Thyroid gland (tissue), 4 donors: ENCODE data around the gene C2CD2. TPM values are rescaled to one million over a fixed set of nuclear protein-coding genes. Genes with fewer than 3 reads are reported as not detected.

Source experiments
- DNase-seq, 2 donors: peaks; one replicate each; pipeline ENCODE4 v3.0.0-alpha.2; 2019
- H3K27ac ChIP-seq, 3 donors: fragments of 200-600 bp; sonication (generic); 1 replicate in 2 of 3; 2 replicates in 1 of 3; pipeline ENCODE4 v1.5.1; 2016 to 2019; ENCODE audit warnings: mild to moderate bottlenecking in 1 of 3, moderate library complexity in 1 of 3
- H3K27me3 ChIP-seq: fragments of 200-600 bp; sonication (generic); one replicate; pipeline ENCODE4 v1.5.1; 2019
- H3K36me3 ChIP-seq, 2 donors: fragments of 200-600 bp; sonication (generic); one replicate each; pipeline ENCODE4 v1.5.1; 2016 to 2019
- H3K4me1 ChIP-seq, 2 donors: fragments of 200-600 bp; sonication (generic); one replicate each; pipeline ENCODE4 v1.5.1; 2017 to 2019
- H3K4me3 ChIP-seq, 3 donors: fragments of 200-600 bp; sonication (generic); replicated peaks in 1 of 3; 1 replicate in 2 of 3; 2 replicates in 1 of 3; pipeline ENCODE4 v1.5.1; 2016; ENCODE audit warnings: mild to moderate bottlenecking in 1 of 3
- H3K9me3 ChIP-seq: fragments of 200-600 bp; sonication (generic); one replicate; pipeline ENCODE4 v1.5.1; 2017
- POLR2A ChIP-seq, 2 donors: fragments of 450-650 bp; IDR thresholded peaks; one replicate each; pipeline ENCODE4 v1.6.1; 2017; ENCODE audit warnings: antibody characterized with exemption in 2 of 2, mild to moderate bottlenecking in 2 of 2, moderate library complexity in 1 of 2
- WGBS, 2 donors: methylation state at CpG; one replicate each; pipeline ENCODE4 v1.1.5; 2017; 5-methylcytosine and 5-hydroxymethylcytosine counted together
- intact Hi-C: fragments of 100-400 bp; cut with DNase I; formaldehyde crosslinking; loops from one replicate; pipeline ENCODE4 v1.15.1; 2023
- total RNA-seq, 4 donors: library from RNA; depleted of rRNA; stranded (reverse); fragments of >200 nt; gene quantifications; one replicate each; pipeline ENCODE4 v1.2.3, GENCODE V29; 2016
- TF ChIP-seq, protein P1 (sequence below), 6 experiments: fragments of 200-600 bp in 3 of 6; fragments of 450-650 bp in 3 of 6; sonication (generic) in 3 of 6; IDR thresholded peaks; one replicate each; pipeline ENCODE4 v1.5.1; 2016 to 2019; ENCODE audit warnings: antibody characterized with exemption in 6 of 6, mild to moderate bottlenecking in 2 of 6, inconsistent platforms in 1 of 6, moderate library complexity in 1 of 6

C2CD2 gene
- total RNA-seq, 4 donors from 2014 or later, result 12.7 to 22.7 (median 20.0) TPM

DNA sequence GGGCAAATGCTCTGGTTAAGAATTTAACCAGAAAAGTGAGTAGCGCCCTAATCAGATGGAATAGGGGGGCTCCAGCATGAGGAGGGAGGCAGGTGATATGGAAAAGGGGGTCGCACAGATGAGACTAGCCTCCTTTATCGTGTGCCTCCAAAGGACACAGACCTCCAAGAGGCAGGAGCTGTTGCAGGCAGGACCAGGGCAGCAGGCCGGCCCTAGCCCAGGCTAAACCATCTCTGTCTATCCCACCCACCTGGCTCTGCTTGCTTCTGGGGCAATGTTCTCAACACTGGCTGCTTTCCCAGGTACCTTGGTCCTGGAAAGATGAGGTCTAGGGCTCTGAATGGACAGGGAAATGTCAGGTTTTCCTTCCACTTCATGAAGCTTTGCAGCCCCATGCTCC, 36.3 kb downstream of the C2CD2 start:
- Histone ChIP-seq H3K9me3 (no peaks in the 10 kb centered on the region), H3K27me3 (no peaks in the 10 kb centered on the region), H3K36me3 (peaks cover 10 to 13% of the 10 kb centered on the region in 2 donors), H3K4me1 (no peaks in the 10 kb centered on the region), H3K27ac (no peak overlapping the region), H3K4me3 (no peak overlapping the region)
- intact Hi-C loops, result no loop called here
- no peak for TF ChIP-seq POLR2A (IDR thresholded peaks at IDR 0.05)
- TF ChIP-seq, protein P1, sequence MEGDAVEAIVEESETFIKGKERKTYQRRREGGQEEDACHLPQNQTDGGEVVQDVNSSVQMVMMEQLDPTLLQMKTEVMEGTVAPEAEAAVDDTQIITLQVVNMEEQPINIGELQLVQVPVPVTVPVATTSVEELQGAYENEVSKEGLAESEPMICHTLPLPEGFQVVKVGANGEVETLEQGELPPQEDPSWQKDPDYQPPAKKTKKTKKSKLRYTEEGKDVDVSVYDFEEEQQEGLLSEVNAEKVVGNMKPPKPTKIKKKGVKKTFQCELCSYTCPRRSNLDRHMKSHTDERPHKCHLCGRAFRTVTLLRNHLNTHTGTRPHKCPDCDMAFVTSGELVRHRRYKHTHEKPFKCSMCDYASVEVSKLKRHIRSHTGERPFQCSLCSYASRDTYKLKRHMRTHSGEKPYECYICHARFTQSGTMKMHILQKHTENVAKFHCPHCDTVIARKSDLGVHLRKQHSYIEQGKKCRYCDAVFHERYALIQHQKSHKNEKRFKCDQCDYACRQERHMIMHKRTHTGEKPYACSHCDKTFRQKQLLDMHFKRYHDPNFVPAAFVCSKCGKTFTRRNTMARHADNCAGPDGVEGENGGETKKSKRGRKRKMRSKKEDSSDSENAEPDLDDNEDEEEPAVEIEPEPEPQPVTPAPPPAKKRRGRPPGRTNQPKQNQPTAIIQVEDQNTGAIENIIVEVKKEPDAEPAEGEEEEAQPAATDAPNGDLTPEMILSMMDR (IDR thresholded peaks at IDR 0.05), result no peak
- 99% methylated on average over 4 of the region's 4 CpGs for WGBS, 2 donors
- DNase-seq, result no peak

DNA sequence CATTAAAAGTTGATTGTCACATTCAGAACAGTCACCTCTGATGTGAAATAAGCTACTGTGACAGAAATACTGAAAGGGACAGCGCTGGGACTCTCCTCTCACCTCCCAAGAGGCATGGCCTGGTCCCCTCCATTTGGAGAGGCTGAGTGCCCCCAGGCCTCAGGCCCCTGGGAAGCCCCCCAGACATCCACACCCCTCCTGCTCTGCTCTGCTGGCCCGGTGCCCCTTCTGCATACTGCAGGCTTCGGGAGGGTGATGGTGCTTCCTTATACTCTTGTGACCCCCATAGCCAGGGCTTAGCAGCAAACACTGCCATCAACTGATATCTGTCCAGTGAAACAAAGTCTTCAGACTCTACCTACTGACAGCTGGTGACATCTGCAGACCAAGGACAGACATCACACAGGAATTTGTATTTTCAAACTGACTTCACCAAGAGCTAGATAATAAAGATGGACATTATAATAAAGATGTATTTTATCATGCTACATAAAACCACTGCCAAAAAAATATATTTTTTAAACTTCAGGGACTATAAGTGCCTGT, 36.9 kb downstream of the C2CD2 start:
- intact Hi-C loops, result no loop called here
- Histone ChIP-seq H3K9me3 (no peaks in the 10 kb centered on the region), H3K4me1 (no peaks in the 10 kb centered on the region), H3K27ac (peak overlapping the region in 1 of 3 donors; percentile 28), H3K27me3 (no peaks in the 10 kb centered on the region), H3K36me3 (peaks cover 10 to 13% of the 10 kb centered on the region in 2 donors), H3K4me3 (no peak overlapping the region)
- no peak for DNase-seq
- 77 to 100% methylated on average over 2 to 3 of the region's 3 CpGs for WGBS, 2 donors
- TF ChIP-seq POLR2A (IDR thresholded peaks at IDR 0.05), result no peak
- TF ChIP-seq, protein P1 (IDR thresholded peaks at IDR 0.05), result no peak

DNA sequence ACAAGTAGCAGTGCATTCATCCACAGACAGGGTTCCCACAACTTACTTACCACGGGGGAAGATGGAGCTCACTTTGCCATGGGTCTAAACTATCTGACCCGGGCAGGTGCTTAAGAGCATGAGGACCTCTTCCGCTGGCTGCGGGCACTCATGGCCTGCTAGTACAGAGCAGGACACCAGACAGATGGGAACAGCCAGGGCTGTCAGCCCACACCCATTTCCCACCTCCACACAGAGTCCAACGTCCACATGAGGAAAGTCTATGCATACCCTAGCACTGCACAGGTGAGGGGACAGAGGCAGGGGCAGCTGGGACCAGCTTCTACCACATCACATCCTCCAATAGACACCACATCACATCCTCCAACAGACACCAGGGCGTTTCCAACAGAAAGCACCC, 38.9 kb downstream of the C2CD2 start:
- Histone ChIP-seq H3K27ac (no peak overlapping the region), H3K4me1 (no peaks in the 10 kb centered on the region), H3K36me3 (peaks cover 10 to 13% of the 10 kb centered on the region in 2 donors), H3K9me3 (no peaks in the 10 kb centered on the region), H3K4me3 (no peak overlapping the region), H3K27me3 (no peaks in the 10 kb centered on the region)
- intact Hi-C loops, result no loop called here
- no peak for DNase-seq
- no peak for TF ChIP-seq POLR2A (IDR thresholded peaks at IDR 0.05)
- TF ChIP-seq, protein P1 (IDR thresholded peaks at IDR 0.05), result no peak
- 90 to 94% methylated on average over 5 to 6 of the region's 6 CpGs for WGBS, 2 donors

DNA sequence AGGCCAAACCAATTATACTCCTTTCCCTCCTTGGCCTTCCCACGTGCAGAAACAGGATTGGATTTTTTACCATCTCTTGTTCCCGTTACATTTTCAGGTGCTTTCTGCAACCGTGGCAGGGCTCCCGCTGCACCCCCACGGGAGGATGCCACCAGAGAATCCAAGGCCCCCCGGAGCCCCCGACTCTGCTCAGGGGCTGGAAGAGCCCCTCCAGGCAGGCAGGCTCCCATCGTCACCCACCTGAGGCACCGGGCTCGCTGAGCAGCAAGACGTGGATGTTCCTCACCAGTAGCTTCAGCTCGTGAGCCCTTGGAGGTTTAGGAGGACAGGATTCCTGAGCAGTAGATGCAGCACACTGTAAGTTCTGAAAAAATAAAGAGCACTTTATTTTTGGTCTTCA, 39.5 kb downstream of the C2CD2 start:
- Histone ChIP-seq H3K4me3 (no peak overlapping the region), H3K27ac (no peak overlapping the region), H3K27me3 (no peaks in the 10 kb centered on the region), H3K36me3 (peaks cover 10 to 13% of the 10 kb centered on the region in 2 donors), H3K4me1 (no peaks in the 10 kb centered on the region), H3K9me3 (no peaks in the 10 kb centered on the region)
- intact Hi-C loops, result no loop called here
- TF ChIP-seq, protein P1 (IDR thresholded peaks at IDR 0.05), result no peak
- TF ChIP-seq POLR2A (IDR thresholded peaks at IDR 0.05), result no peak
- DNase-seq, result no peak
- WGBS, 2 donors, result 92 to 96% methylated on average over 12 of the region's 12 CpGs

DNA sequence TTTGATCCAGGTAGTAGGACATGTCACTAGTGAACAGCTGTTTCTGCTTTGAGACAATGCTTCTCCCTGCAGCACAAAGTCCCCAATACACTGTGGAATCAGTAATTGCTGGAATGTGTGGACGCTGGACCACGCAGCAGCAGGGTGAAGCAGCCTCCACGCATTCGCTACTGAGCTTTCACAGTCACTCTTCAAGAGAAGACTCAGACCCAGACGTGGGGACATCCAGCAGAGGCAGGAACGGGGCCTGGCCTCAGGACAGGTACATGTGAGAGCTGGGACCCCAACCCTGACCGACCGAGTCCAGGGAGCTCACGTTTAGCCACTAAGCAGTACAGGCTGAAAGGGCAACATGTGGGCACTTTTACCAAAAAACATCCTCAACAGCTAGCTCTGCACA, 40.6 kb downstream of the C2CD2 start:
- no peak for DNase-seq
- H3K4me1 ChIP-seq, result no peaks in the 10 kb centered on the region
- intact Hi-C loops, result no loop called here
- H3K27ac ChIP-seq, result no peak overlapping the region
- H3K4me3 ChIP-seq, result no peak overlapping the region
- WGBS, 2 donors, result 80 to 82% methylated on average over 6 to 9 of the region's 9 CpGs
- H3K36me3 ChIP-seq, result peaks cover 9 to 13% of the 10 kb centered on the region in 2 donors
- TF ChIP-seq POLR2A (IDR thresholded peaks at IDR 0.05), result no peak
- TF ChIP-seq, protein P1 (IDR thresholded peaks at IDR 0.05), result no peak
- no peaks in the 10 kb centered on the region for H3K27me3 ChIP-seq
- H3K9me3 ChIP-seq, result no peaks in the 10 kb centered on the region
